GM18498 (cell line): ENCODE results near the gene MPRIP.

Experiments used
- ATAC-seq: cut with Tn5 transposase; IDR thresholded peaks from one replicate; pipeline ENCODE4 v1.9.1; 2021; ENCODE audit warnings: mild to moderate bottlenecking, moderate library complexity; ENCODE audit not compliant: unreplicated experiment

MPRIP gene

DNA sequence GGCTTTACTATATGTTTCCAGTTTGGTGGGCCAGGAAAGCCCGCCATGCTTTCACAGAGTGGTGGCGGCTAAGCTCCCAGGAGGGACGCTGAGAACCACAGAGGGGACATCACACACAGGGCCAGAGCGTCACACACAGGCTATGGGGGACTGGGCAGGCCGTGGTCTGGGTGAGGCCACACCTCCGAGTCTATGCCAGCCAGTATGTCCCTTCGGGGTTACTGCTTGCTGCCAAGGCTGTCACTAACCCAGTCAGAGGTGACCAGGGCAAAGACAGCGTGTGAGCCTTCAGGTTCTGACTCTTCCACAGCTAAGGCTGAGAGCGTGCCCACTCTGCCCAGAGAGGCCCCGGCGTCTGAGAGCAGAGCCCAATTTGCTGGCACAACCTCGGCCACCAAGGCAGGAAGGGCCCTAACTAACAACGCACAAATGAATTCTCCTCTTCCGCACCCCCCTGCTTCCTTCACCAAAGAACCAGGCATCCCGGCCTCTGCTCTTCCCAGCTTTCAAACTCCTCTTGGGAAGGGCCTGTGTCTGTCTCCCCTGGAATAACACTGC, 161.0 kb downstream of the MPRIP start:
- ATAC-seq = no peak

DNA sequence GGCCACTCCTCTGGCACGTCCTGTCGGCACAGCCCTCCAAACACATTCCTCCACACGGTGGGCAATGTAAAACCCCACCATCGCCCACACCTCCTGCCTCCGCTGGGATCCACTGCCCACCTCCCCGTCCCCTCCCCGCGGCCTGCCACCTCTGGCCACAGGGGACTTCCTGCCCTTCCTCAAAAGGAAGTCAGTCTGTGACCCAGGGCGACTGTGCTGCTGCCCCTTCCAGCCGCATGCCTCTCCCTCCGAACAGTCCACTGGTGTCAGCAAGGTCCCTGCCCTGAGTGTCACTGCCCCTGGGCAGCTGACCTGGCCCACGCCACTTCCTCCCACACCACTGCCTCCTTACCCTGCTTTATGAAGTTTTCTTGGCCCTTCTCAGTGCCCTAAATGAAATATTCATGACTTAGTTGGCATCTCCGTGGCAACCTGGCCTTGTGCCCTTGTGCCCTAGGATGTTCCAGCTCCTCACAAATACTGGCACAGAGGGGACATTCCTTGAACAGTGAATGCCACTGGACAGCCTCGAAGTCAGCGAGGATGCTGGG, 161.9 kb downstream of the MPRIP start:
- no peak for ATAC-seq

DNA sequence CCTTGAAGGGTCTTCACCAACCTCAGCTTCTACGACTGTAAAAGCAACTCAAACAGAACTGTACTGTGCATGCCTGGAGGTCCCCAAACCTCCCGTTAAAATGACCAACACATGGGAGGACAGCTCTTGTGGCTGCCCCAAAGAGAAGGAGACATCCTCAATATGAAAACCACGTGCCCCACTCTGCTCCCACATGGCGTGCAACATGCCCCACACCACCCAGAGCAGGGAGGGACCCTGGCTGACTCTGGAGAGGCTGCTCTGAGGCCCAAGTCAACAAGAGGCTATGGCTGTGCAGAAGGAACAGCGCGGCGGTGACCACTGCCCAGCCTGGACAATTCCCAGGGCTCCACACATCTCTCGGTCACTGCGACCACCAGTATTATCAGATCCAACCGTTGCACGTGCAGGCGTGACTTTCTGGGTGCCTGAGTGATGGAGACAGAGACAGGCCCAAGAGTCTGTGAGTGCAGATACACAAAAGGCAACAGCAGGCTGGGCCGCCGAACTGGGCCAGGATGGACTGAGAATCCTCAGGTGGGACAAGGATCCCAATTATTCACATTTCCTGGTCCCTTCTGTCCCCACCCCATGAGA, 162.5 kb downstream of the MPRIP start:
- ATAC-seq = no peak

DNA sequence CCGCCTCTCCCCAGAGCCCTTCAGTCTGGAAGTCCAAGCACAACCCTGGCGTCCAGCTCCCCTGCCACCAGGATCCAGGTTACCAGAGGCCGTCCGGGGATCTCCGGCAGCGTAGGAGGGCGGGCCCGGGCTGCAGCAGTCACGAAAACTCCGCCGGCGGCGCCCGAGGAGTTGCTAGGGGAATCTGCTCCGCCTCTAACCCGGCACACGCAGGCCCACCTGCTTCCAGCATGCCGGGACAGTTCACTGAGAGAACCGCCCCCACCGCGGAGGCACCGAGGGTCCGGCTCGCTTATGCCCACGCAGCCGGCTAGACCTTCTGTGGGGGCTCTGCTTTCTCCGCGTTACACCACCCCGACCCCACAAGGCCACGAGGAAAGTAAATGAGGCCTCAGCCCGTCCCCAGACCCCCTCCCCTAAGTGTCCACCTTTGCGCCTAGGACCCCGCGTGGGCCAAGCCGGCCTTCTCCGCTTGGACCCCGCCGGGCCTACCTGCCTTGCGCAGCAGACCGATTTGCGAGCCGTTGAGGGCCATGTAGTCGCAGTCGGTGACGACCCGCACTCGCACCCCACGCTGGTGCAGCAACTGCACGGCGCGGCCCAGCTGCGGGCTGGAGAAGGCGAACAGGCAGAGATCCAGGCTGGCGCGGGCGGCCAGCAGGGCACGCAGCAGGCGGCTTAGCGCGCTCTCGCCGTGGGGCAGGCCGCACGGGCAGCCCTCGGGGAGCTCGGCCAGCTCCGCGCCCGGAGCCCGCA, 163.3 kb downstream of the MPRIP start:
- peak; percentile 41 for ATAC-seq

DNA sequence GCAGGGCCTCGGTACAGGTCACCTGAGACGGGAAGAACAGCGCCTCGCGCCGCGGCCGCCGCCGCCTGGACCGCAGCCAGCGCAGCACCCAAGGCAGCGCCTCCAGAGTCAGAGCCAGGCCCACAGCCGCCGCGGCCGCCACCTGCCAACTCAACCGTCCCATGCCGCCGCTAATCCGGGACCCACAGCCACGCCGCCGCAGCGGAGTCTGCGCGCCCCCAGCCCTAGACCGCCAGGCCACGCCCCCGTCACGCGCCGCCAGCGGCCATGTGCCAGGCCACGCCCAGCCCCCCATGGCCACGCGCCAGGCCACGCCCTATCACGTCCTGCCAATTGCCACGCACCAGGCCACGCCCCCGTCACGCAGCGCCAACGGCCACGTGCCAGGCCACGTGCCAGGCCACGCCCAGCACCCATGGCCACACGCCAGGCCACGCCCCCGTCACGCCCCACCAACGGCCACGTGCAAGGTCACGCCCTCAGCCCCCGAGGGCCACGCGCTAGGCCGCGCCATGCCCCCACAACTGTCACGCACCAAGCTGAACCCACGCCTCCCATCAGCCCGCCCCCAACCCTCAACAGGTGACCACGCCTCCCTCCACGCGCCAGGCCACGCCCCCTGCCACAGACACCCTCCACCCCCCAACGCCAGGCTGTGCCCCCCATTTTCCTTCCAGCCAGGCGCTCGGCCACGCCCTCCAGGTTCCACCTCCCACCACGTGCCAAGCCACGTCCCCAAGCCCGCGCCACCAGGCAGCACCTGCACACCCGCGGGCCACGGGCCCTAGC, 164.1 kb downstream of the MPRIP start, which contains the start of gene PLD6:
Gene PLD6, minus strand, starts transcription at position 210 of the 789 bp plus-strand sequence. Its CDS starts 47 bp downstream, at position 163.
- peak; percentile 67 for ATAC-seq

DNA sequence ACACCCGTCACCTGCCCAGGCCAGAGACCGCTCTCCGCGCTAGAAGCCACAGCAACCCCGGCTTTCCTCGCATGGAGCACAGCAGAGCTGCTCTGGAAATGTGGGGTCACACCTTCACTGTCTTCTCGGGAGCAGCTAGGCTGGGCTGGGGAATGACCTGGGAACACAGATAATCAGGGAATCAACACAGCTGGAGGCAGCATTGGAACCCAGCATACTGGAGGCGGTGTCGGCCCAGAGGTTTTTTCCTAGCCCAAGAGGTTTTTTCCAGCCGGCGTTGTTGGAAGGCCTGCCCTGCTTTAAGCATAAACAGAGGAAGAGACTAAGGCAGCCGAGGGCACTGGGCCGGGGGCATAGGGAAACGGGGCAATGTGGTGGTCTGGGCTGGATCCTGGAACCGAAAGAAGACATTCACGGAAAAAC, 164.7 kb downstream of the MPRIP start:
- no peak for ATAC-seq

DNA sequence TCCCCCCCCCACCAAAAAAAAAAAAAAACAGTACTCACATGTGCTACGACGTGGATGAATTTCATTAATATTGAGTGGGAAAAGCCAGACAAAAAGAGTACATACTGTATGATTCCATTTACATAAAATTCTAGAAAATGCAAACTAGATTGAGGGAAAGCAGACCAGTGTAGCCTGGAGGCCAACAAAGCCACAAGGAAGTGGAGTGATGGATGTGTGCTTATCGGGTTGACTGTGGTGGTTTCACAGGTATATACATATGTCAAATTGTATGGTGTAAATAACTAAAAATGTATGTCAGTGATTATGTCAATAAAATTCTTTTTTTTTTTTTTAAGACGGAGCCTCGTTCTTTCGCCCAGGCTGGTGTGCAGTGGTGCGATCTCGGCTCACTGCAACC, 165.7 kb downstream of the MPRIP start:
- ATAC-seq = no peak

DNA sequence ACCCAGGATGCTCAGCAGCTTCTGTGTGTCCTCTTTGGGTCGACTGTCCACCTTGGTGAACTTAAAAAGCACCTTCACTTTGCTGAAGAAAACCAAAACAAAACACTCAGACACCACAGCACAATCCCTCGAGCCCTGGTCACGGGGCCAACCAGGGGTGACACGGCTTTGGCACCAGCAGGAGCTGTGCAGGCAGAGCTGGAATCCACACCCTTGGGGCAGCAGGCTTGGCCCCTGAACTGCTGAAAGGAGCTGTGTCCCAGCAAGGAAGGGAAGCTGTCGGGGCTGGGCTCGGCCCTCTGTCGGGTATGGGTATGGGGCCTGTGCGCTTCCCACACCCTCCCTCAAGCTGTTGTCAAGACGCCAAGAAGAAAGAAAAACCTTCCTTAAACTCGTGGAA, 171.5 kb downstream of the MPRIP start:
- ATAC-seq = no peak

DNA sequence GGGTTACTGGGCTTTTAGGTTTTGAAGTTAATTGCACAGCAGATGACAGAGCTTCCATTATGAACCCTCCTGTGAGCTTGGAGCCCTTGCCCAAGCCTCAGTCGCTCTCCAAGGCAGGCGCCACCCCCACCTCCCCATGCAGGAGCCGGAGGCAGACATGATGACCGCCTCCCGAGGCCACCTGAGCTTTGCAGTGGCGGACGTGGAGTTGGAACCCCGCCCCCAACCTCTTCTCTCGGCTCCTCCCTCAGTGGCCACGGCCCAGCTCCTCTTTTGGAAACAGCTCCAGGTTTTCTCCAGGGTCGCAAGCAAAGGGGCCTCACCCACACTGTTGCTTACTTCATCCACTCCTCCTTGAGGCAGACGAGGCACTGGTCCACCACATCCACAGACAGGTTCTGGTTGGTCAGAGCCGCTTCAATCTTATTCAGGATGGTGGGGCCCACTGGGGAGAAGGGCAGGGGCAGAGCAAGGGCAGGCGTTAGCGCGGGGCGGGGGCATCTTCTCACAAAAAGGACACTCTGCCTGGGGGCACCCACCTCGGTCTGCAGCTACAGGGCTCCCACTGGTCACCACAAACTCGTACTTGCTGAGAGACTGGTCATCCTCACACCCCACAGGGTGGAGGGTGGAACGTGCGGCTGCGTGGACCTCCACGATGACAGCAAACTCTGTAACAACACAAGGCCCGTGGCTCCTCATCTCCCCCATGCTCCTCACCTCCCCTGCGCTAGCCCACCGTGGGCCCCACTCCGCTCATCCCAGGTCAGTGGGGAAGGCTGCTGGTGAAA, 172.6 kb downstream of the MPRIP start:
- no peak for ATAC-seq

DNA sequence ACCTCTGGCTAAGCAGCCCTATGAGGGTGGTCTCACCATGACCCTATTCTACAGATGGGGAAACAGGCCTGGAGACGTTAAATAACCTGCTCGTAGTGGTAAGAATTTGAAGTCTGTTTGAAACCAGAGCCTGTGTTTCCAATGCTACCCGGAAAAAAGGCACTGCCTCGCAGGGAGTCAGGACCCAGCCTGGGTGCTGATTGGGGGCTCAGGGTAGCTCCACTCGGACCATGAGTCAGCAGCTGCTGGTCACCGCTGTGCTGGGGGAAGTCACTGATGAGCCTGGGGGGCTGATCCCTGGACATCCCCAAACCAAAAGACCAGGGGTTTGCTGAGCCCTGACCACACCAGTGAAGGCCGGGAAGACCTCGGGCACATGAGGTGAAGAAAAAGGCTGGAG, 173.3 kb downstream of the MPRIP start:
- no peak for ATAC-seq

DNA sequence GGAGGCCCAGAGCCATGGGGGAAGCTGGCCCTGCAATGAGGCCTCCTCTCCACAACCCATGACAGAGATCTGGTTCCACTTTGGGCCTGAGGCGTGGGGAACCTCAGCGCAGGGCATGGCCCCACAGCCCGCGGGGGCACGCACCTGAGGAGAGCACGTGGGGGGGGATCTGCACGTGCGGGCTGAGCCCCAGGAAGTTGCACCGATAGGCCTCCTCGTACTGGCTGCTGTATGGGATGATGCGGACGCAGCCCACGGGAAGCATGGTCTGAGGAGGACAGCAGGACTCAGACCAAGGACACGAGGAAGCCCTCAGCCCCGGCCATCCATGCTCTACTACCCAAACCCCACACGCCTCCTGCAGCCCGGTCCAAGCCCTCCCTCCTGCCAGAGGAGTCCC, 174.0 kb downstream of the MPRIP start:
- ATAC-seq = no peak

DNA sequence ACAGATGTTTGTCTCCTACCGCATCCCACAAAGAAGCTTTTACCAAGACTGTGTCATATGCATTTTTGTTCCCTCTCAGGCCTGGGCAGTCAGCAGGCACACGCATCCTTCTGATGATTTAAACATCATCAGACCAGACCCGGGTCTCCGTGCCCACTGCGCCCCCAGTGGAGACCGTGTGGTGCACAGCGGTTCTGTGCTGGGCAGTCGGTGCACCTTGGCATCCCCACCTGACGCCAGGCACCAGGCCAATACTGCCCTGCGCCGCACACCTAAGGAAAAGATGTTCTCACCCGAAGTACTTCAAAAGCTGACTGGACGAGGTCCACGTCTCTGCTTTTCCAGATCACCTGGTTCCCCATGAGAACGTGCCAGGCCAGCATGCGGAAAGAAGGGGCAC, 174.5 kb downstream of the MPRIP start:
- no peak for ATAC-seq

DNA sequence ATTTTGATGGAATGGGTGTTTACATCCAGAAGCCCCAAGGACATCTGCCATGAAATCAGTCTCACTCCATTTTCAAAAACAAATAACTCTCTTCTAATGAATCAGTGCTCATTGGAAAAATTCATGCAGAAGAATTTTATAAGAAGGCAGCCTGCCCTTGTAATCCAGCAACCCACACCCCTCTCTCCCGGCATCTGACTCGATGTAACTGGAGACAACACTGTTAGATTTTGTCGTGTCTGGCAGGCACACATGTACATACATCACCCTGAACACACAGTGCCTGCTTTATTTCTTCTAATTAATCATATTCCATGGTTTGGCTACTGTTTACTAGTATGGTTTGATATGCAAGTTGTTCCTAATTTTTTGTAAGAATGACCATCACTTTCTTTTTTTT, 175.7 kb downstream of the MPRIP start:
- no peak for ATAC-seq

DNA sequence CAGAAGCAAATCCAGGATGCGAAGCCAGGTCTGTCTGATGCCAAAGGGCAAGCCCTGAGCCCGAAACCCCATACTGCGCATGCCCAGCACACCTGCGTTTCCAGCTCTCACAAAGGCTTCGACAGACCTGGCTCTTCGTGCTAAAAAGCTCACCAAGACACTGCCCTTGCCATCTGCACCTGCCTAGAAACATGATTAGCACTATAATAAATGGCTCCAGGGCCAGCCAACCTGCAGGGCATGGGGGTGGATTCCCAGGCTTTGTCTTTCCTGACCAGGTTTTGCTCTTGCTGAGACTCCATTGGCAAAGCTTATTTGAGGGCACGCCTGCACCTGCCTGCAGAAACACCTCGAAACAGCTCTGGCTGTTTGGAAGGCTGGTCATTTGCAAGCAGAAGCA, 178.3 kb downstream of the MPRIP start:
- no peak for ATAC-seq

DNA sequence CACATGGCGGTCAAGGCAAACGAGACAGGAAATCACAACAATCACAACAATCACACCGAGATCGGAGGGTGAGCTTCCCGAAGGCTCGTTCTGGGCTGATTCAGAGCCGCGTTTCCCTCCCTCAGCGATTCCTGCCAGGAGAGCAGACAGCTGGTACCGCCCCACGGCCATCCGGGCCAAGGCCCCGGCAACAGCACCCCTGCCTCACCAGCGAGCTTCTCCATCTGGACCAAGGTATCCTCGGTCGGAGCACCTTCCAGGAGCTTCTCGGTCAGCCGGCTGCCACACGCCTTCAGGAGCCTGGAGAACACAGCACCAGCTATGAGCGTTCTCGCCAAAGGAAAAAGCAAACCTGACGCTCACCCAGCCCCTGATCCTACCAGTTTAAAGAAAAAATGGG, 179.1 kb downstream of the MPRIP start:
- ATAC-seq = no peak

DNA sequence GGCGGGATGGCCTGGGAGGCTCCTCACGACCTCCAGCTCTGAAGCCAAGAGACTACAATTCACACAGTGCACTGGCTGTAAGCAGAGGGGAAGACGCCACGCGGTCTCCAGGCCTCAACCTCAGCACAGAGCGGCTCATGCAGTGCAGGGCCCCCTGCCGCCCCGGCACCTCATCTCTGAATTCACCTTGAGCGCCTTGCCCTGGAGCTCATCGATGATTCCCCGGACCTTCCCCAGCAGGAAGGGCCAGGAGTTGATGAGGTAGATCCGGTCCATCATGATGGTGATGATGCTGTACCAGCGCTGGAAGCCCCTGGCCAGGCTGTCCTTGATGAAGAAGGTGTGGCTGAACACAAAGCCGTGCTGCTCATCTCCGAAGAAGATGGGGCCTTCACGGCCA, 181.5 kb downstream of the MPRIP start:
- no peak for ATAC-seq

DNA sequence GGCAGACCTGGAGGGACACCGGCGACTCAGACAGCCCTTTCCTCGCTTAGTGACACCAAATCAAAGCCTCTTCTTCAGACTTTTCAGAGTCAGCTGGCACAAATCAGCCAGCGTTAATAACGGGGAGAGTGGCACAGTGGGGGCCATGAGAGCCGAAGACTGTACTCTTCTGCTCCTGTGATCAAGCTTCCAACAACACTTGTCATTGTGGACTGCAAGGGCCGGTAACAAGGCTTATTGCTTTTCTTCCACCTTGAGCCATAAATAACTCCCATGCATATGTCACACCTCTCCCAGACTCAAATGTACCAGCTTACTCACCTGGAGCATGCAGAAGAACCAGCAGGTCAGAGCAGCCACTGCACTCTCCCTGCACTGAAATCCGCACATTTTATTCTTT, 181.9 kb downstream of the MPRIP start:
- ATAC-seq = no peak

DNA sequence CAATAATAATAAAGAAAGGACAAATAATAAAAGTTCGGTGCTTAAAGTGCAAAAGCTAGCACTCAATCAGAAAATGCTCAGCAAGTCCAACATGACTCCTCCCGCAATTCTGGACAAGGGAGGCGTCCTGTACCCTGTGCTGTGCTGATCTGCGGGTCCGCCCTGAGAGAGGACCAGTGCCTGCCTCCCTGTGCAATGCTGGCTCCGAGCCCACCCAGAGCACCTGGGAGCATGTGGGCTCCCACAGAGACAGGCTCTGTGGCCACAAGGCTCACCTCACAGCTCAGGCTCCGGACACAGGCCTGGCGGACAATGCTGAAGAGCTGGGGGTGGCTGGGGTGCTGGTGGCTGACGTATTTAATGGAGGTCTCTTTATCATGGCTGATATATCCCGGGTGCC, 183.6 kb downstream of the MPRIP start:
- no peak for ATAC-seq

DNA sequence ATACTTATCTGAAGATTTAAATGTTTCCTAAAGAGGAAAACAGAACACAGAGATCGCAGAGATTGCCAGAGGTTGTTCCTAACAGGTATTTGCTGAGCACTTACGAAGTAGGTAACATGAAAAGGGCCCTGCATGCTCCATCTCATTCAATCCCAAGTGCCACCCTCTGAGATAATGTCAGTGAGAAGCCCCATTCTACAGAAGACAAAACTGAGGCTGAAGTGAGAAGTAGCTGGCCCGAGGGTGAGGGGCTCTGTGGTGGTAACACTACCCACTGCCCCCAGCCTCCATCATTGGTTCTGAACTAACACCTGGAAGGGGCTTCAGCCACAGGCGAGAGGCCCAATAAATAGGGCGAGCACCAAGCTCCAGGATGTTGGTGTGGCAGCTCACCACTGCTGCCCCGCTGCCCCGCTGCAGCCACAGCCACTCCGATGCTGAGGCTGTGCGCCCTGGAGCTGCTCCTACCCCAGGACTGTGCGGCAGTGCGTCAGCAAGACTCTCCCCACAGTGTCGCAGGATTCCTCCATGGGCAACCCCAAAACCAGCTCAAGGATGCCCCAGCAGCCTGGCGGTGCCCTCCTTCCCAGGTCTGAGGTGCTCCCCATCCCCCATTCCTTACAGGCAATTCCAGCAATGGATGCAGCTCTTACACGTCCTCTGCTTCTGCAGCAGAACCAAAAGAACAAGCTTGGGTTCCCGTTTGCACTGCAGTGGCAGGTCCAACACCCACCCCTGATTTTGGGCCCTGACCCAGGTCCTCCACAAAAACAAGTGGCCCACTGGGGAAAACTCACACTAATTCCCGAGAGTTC, 184.4 kb downstream of the MPRIP start:
- ATAC-seq = no peak
